NCI-H748 (cell line): Measurements from ENCODE around the gene ACOT7.

Source experiments
- DNase-seq: peaks from one replicate; lab custom pipeline; 2025; ENCODE audit not compliant: unreplicated experiment; lab: John Stamatoyannopoulos, UW

ACOT7 gene

GRCh38 chr1:6424619-6425593 lies 31.3 kb upstream of the ACOT7 start, which contains the start of gene ESPN:
Gene ESPN (plus strand): TSS chr1:6424776. CDS start chr1:6424956, 180 bp downstream.
- DNase-seq: peak; percentile 42

GRCh38 chr1:6424000-6424565 lies 30.5 kb upstream of the ACOT7 start:
- peak; percentile 36 for DNase-seq

GRCh38 chr1:6423321-6423999 lies 29.9 kb upstream of the ACOT7 start:
- DNase-seq: peak; percentile 80

GRCh38 chr1:6421266-6421665 lies 27.7 kb upstream of the ACOT7 start:
- DNase-seq: no peak

GRCh38 chr1:6420454-6421042 lies 27.0 kb upstream of the ACOT7 start:
- no peak for DNase-seq

GRCh38 chr1:6419804-6420453 lies 26.4 kb upstream of the ACOT7 start, which contains the start of gene HES2:
Gene HES2 (minus strand): TSS chr1:6419919. CDS start chr1:6419820, 99 bp downstream.
- peak; percentile 59 for DNase-seq

- peak; percentile 60 for DNase-seq
Measured at GRCh38 chr1:6419397-6419803, 25.8 kb upstream of the ACOT7 start.

GRCh38 chr1:6418668-6419396 lies 25.3 kb upstream of the ACOT7 start:
- DNase-seq: no peak

GRCh38 chr1:6417961-6418667 lies 24.5 kb upstream of the ACOT7 start:
- DNase-seq: no peak

GRCh38 chr1:6416906-6417305 lies 23.3 kb upstream of the ACOT7 start:
- no peak for DNase-seq

GRCh38 chr1:6416295-6416656 lies 22.7 kb upstream of the ACOT7 start:
- DNase-seq: no peak

GRCh38 chr1:6414881-6415626 lies 21.5 kb upstream of the ACOT7 start:
- no peak for DNase-seq

- peak; percentile 52 for DNase-seq
Measured at GRCh38 chr1:6414443-6414844, 20.9 kb upstream of the ACOT7 start.

GRCh38 chr1:6412896-6413295 lies 19.3 kb upstream of the ACOT7 start:
- peak; percentile 68 for DNase-seq

- no peak for DNase-seq
Measured at GRCh38 chr1:6410248-6410893, 16.8 kb upstream of the ACOT7 start.

GRCh38 chr1:6409733-6410132 lies 16.2 kb upstream of the ACOT7 start:
- no peak for DNase-seq

- no peak for DNase-seq
Measured at GRCh38 chr1:6409053-6409452, 15.5 kb upstream of the ACOT7 start.

GRCh38 chr1:6408023-6408422 lies 14.5 kb upstream of the ACOT7 start:
- DNase-seq: no peak
